ENCODE data around the gene TP53I13. TPM values are rescaled to one million over a fixed set of nuclear protein-coding genes. Genes with fewer than 3 reads are reported as not detected.

TP53I13 gene
- total RNA-seq, 1 experiment from 2014 or later: 33.3 TPM

GRCh38 chr17:29557085-29557738 is 11.3 kb upstream of the TP53I13 start:
- Histone ChIP-seq H3K36me3 (ENCODE audit: control insufficient read depth in 1 of 2, insufficient read depth in 2 of 2, low read length in 2 of 2) (0 out of 4 replicates have a peak, but pooled peaks cover under 1 to 4% of the 10 kb centered on the region in 2 experiments), H3K9me2 (ENCODE audit: insufficient read depth) (no peaks in the 10 kb centered on the region), H3K4me1 (ENCODE audit: control insufficient read depth in 1 of 2, insufficient read depth in 2 of 2, low read length in 2 of 2) (no peaks in the 10 kb centered on the region), H2AFZ (ENCODE audit: low read depth, low read length, poor library complexity, severe bottlenecking) (no peak overlapping the region), H3K79me2 (ENCODE audit: insufficient read depth, low read length) (no peaks in the 10 kb centered on the region), H3K9me3 (ENCODE audit: control insufficient read depth in 1 of 2, insufficient read depth in 1 of 2, low read depth in 1 of 2, low read length in 2 of 2) (no peaks in the 10 kb centered on the region), H3K27me3 (ENCODE audit: insufficient read depth, low read length) (no peaks in the 10 kb centered on the region), H3K27ac (ENCODE audit: low read depth, low read length) (no peak overlapping the region), H3K4me2 (ENCODE audit: low read length) (no peak overlapping the region), H3K4me3 (replicated peaks in 1 of 2; ENCODE audit: low read depth in 1 of 2, low read length in 2 of 2) (no peak overlapping the region), H4K20me1 (ENCODE audit: insufficient read depth) (no peaks in the 10 kb centered on the region), H3K9ac (ENCODE audit: low read length) (no peak overlapping the region)
- ATAC-seq (no peak), DNase-seq (ENCODE audit: low read depth, low spot score) (no peak)
- ChIA-PET POLR2A (no interaction called here), RAD21 (ENCODE audit: low non-redundant PET in 1 of 2, low total read pairs in 2 of 2, uncharacterized antibody in 2 of 2, unreplicated experiment in 2 of 2) (no interaction called here), CTCF (interaction anchor here (1.6 kb wide), 1 partner anchor 536 kb away, joined by 4 read pairs; no protein-coding TSS in a partner anchor)
- BruUV-seq (replicated peaks): no TSS peak
- TF ChIP-seq EGR1 (IDR thresholded peaks at IDR 0.05; ENCODE audit: low read depth) (no peak), EZH2phosphoT487 (IDR thresholded peaks at IDR 0.05; ENCODE audit: borderline replicate concordance) (no peak), JUND (IDR thresholded peaks at IDR 0.05) (no peak), SIN3A (IDR thresholded peaks at IDR 0.05; ENCODE audit: low read depth) (no peak), POLR2A (IDR thresholded peaks at IDR 0.05; ENCODE audit: borderline replicate concordance, extremely low read depth, insufficient read depth, insufficient read length) (no peak), MAX (IDR thresholded peaks at IDR 0.05) (no peak), CTCF (IDR thresholded peaks at IDR 0.05 in 2 of 3, conservative IDR thresholded peaks at IDR 0.05 in 1 of 3; ENCODE audit: borderline replicate concordance in 1 of 3, insufficient read depth in 1 of 3, low read depth in 2 of 3, low read length in 2 of 3) (no peak), POLR2AphosphoS5 (IDR thresholded peaks at IDR 0.05; ENCODE audit: low read depth, low read length) (no peak), ZNF274 (IDR thresholded peaks at IDR 0.05; ENCODE audit: low read depth, low read length) (no peak), CEBPB (IDR thresholded peaks at IDR 0.05; ENCODE audit: low read depth) (no peak), YY1 (IDR thresholded peaks at IDR 0.05; ENCODE audit: extremely low read depth, insufficient replicate concordance, low read depth, low read length) (no peak), CBX3 (IDR thresholded peaks at IDR 0.05; ENCODE audit: low read depth) (no peak), ELF1 (IDR thresholded peaks at IDR 0.05; ENCODE audit: borderline replicate concordance, low read depth) (no peak), ZFX (IDR thresholded peaks at IDR 0.05) (no peak), TCF7L2 (IDR thresholded peaks at IDR 0.05; ENCODE audit: borderline replicate concordance, extremely low read depth, insufficient read depth, insufficient read length) (no peak), SRF (IDR thresholded peaks at IDR 0.05; ENCODE audit: low read depth) (no peak), EZH2 (IDR thresholded peaks at IDR 0.05) (no peak)
- TF ChIP-seq, protein P1, sequence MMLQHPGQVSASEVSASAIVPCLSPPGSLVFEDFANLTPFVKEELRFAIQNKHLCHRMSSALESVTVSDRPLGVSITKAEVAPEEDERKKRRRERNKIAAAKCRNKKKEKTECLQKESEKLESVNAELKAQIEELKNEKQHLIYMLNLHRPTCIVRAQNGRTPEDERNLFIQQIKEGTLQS (IDR thresholded peaks at IDR 0.05): no peak
- TF ChIP-seq, protein P2, sequence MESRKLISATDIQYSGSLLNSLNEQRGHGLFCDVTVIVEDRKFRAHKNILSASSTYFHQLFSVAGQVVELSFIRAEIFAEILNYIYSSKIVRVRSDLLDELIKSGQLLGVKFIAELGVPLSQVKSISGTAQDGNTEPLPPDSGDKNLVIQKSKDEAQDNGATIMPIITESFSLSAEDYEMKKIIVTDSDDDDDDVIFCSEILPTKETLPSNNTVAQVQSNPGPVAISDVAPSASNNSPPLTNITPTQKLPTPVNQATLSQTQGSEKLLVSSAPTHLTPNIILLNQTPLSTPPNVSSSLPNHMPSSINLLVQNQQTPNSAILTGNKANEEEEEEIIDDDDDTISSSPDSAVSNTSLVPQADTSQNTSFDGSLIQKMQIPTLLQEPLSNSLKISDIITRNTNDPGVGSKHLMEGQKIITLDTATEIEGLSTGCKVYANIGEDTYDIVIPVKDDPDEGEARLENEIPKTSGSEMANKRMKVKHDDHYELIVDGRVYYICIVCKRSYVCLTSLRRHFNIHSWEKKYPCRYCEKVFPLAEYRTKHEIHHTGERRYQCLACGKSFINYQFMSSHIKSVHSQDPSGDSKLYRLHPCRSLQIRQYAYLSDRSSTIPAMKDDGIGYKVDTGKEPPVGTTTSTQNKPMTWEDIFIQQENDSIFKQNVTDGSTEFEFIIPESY (IDR thresholded peaks at IDR 0.05; ENCODE audit: extremely low read depth, insufficient replicate concordance, low read length): no peak
- intact Hi-C loops (cut with micrococcal nuclease): no loop called here

Measured in HCT116 (cell line).